Dermis microvascular lymphatic vessel endothelial cell (primary cell): ENCODE data around the gene GPC5. TPM values are rescaled to one million over a fixed set of nuclear protein-coding genes. Genes with fewer than 3 reads are reported as not detected.

Experiments
- DNase-seq, 2 donors: peaks; one replicate each; pipeline versions ENCODE4 v3.0.0 to v3.0.0-alpha.2; 2010; ENCODE audit warnings: low read depth in 2 of 2
- total RNA-seq: library from RNA; depleted of rRNA; stranded (reverse); fragments of >200 nt; gene quantifications from 2 replicates; pipeline ENCODE4 v1.2.1, GENCODE V29; 2014

Gene GPC5
- total RNA-seq, 1 donor from 2014 or later, result 0.51 TPM

DNA sequence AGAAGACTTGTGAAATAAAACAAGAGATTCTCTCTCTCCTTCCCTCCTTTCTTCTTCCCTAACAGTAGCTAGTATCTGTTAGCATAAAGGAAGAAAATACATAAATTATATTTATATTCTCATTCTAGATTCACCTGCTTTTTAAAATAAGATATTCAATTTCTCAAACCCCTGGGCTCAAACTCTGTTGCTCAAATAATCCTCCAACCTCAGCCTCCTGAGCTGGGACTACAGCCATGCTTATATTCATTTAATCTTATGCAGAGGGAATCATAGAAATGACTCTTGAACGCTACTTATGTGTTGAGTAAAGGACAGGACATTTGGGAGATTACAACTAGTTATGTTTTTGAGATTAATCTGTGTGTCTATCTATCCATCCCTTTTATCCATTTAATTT is 56.2 kb downstream of the GPC5 start:
- DNase-seq, result no peak

DNA sequence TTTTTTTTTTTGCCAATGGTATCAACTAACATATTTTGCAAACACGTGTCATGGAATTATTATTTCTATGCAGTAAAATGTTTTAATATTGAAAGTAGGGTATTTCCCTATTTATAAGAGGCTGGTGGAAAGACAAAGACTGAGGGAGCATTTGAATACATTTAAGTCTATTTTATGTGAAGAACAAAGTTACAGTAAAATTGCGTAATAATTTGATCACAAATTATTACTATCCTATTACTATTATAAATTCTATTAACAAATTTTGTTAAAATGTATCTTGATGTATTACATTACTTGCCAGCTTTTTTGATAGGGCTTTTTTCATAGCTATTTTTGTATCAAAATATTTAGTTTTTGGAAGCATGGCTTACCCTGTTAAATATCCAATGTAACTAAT is 58.4 kb downstream of the GPC5 start:
- no peak for DNase-seq

DNA sequence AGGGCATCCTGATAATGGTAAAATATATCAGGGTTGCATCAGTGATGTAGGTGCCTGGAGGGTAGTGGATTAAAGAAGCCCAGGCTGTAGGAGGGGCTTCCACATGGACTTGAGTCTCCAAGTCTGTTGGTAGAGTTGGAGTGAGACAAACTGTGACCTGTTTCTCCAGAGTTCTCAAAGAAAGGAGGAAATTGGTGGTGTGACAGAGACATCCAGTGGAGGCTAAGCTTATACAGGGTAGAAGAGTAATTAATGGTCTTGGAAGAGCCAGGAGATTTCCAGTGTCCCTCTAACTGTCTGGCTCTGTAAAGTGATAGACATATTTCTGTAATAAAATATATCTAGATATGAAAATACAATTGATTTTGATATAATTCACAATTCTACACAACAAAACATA is 61.1 kb downstream of the GPC5 start:
- no peak for DNase-seq

DNA sequence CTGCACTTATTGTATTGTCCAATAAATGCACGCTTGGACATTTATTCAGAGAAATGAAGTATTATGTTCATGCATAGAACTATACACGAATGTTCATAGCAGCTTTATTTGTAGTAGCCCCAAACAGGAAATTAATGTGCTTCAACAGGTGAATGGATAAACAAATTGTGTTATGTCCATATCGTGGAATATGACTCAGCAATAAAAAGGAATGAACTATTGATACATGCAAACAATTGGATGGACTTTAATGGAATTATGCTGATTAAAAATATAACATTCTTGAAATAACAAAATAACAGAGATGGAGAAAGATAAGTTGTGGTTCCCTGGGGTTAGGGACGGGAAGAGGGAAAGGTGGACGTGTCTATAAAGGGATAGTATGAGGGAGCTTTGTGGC is 65.9 kb downstream of the GPC5 start:
- no peak for DNase-seq

GRCh38 chr13:91467236-91467635 is 68.8 kb downstream of the GPC5 start:
- no peak for DNase-seq

DNA sequence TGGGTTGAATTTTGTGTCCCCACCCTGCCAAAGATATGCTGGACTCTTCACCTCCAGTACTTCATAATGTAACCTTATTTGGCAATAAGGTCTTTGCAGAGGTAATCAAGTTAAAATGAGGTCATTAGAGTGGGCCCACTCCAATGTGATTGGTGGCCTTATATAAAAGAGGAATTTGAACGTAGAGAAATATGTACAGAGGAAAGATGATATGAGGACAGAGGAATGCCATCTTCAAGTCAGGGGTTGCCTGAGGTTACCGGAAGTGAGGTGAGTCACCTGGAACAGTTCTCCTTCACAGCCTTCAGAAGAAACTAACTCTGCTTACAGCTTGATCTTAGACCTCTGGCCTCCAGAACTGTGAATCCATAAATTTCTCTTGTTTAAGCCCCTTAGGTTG is 69.9 kb downstream of the GPC5 start:
- no peak for DNase-seq

DNA sequence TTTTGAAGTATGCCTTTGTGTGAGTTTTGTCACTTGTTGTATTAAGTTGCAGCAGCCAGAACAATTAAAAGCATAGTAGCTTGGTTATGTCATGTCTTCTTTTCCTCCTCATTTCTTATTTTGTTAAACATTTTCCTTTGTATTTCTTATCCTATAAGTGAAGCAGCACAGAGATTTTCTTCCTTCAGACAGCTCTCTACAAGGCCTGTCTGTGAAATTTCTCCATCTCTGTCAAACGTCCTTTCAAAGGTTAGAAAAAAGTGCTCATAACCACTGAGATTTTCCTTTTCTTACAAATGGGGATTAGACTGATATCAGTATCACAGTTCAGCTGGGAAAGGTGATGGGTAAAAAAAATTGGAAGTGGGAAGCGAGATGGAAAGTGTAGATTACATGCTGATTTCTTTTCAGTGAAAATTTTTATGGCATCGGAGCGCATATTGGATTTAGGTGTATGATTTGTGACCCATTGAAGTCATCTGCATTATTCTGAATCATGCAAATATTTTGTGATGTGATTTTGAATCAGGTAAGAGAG is 71.7 kb downstream of the GPC5 start:
- DNase-seq, result no peak

- no peak for DNase-seq
Observed at GRCh38 chr13:91470681-91471080, 72.3 kb downstream of the GPC5 start.

DNA sequence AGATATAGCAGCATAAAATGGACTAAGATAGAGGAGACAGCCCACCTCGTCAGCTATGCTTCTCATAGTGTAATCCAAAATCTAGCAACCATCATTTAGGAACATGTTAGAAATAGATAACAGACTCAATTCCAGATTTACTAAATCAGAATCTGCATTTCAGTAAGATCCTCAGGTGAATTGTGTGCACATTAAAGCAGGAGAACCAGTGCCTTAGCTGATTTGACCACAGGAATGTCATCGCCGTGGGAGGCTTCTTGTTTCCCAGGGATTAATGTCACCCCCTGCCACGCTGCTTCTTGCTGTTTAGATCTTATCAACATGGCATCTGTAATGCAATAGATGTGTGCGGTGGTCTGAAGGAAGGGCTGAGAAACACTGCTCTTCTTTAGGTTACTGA is 84.0 kb downstream of the GPC5 start:
- no peak for DNase-seq

DNA sequence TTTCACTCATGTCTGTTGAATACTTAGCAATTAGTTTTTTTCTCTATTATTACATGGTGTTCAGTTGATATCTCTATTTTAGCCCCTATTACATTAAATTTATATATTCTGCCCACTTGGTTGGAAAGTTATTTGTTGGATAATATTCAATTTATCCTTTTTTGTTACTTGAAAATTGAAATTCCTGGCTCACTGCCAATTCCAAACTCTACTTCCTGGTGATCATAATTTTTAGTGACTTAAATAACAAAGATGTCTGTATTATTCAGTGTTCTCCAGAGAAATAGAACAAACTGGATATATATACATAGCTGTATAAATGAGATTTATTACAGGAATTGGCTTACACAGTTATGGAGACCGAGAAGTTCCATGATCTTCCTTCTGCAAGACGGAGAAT is 93.6 kb downstream of the GPC5 start:
- DNase-seq, result no peak

GRCh38 chr13:91493442-91493841 is 95.0 kb downstream of the GPC5 start:
- no peak for DNase-seq

DNA sequence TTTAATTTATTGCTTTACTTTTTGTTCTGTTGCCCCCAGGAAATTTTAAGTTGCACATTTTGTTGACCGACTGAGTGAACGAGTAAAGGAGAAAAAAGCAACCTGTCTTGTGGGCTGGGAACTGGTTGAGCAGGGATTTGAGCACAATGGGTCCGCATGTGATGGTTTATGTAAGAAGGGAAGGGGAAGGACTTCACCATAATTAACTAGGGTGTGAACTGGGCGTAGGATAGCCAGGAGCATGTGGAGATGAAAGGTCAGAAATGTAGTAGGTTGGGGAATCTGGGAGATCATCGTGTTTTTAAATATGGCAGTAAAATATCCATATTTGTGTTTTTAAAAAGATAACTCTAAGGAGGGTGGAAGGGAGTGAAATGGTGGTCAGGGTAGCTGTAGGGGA is 99.9 kb downstream of the GPC5 start:
- DNase-seq, result no peak

DNA sequence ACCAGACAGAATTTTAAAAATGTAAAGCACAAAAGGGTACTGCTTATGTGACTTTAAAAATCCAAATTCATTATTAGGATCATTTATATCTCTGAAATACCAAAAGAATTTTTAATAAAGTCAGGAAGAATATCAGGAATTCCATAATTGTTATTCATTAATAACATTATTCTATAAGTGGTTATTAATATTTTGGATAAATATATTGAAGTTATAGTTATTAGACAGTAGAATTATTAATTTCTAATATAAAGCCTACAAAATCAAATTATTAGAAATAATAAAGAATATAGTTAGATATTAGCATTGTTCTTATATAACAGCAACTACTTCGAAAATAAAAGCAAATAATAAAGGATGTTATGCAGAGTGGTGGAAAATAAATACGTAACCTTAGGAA is 105.8 kb downstream of the GPC5 start:
- DNase-seq, result no peak

GRCh38 chr13:91506759-91507158 is 108.3 kb downstream of the GPC5 start:
- no peak for DNase-seq

DNA sequence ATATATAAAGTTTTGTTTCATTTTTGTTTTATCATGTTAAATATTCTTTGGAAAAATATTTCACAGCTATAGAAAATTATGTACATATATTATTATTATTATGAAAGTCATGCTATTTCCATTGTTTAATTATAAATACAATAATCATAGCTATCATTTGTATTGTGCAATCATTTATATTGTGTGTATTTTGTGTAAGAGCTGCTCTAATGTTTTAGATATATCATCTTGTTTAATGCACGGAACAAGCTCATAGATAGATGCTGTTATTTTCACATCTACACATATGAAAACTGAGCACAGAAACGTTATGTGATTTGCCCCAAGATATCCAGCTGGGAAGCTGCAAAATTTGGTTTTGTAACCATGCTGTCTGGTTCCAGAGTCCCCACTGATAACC is 111.6 kb downstream of the GPC5 start:
- DNase-seq, result no peak

DNA sequence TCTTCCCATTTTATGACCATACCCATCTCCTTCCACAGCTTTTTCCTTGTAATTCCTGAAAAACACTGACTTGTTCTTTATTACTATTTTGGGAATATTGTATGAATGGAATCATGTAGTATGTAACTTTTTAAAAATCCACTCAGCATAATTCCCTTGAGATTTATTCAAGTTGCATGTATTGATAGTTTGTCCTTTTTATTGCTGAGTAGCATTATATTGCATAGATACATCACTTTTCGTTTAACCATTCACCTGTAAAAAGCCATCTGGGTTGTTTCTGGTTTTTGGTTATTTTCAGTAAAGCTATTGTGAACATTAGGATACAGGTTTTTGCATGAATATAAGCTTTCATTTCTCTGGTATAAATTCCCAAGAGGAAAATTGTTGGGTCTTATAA is 115.4 kb downstream of the GPC5 start:
- DNase-seq, result no peak

DNA sequence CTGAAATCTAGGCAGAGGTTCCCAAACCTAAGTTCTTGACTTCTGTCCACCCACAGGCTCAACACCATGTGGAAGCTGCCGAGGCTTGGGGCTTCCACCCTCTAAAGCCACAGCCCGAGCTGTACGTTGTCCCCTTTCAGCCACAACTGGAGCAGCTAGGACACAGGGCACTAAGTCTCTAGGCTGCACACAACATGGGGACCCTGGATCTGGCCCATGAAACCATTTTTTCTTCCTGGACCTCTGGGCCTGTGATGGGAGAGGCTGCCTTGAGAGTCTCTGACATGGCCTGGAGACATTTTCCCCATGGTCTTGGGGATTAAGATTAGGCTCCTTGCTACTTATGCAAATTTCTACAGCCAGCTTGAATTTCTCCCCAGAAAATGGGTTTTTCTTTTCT is 118.4 kb downstream of the GPC5 start:
- no peak for DNase-seq

GRCh38 chr13:91520952-91521351 is 122.5 kb downstream of the GPC5 start:
- DNase-seq, result no peak

- no peak for DNase-seq
Observed at GRCh38 chr13:91523116-91523515, 124.7 kb downstream of the GPC5 start.

- no peak for DNase-seq
Observed at GRCh38 chr13:91526543-91527033, 128.2 kb downstream of the GPC5 start.

DNA sequence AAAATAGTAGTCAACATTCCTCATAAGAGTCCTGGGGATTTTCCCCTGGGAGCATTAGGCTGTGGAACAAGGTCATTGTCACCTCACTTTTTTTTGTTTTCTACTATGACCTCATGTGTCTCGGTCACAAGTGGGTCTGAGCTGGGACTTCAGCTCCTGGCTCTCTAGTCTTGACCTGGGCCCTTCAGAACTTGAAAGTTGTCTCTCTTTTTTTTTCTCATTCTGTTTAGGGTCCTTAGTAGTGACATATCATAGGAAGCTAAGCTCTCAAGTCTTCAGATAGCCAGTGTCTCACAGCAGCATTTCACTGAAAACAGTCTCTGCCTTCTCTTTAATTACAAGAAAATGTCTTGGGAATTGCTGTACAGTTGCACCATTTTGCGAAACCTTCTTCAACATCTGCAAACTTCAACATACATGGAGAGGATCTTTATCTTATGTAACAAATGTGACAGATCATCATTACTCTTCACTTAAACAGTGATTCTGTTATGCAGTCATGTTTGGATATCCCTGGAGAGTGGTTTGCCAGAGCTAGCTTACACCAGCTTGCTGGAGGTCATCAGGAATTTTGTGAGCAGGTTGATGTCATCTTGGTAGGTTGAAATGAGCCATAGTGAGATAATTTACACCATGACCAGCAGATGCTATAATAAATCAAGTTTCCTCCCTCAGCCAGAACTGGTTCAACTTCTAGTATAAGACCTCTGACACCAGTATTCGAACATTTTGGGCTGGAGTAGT is 131.5 kb downstream of the GPC5 start:
- DNase-seq, result no peak

DNA sequence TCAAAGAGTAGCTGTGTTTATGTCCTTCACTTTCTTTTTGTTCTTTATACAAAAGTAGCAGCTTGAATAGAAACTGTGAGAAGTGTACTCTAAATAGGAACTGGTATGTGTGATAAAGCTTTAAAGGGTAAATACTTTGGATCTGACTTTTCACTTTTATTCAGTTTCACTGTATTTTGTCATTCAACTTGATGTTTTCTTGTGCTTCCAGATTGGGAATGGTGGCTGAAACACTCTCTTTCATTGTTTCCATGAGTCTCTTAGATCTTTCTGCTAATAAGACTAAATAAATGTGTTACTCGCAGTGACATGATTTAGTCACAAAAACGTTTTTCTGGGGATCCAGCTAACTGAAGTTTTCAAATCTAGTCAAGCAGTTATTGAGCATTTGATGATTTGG is 133.2 kb downstream of the GPC5 start:
- no peak for DNase-seq

DNA sequence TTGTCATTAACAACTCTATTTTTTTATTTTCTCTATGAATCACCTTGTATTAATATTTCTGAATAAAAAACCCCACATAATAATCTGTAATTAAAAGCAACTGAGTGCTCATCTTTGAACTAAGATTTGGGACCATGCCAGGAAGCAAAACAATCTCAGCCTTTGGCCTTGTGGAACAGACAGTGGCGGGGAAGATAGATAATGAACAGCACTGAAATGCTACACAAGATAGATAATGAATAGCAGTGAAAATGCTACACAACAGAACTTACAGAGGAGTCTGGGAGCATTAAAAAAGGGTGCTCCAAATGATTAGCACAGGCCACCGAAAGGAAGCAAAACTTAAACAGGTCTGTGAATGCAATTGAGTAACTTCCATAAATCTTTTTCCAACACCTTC is 134.9 kb downstream of the GPC5 start:
- DNase-seq, result no peak

DNA sequence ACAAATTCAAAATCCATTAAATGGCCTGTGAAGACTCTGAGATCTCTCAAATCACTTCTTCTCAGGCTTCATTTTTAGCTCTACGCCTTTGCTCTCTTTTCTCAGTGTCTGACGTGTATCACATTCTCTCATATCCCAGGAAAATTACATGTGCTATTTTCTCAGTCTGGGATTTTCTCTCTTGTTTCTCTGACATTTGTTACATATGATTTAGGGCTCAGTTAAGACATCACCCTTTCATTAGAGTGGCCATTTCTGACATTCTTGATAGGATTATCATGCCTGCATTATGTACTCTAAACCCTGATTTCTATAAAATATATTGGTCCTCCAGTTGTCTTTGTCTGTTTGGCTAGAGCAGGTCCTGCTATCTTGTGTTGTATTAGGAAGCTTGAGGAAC is 136.6 kb downstream of the GPC5 start:
- DNase-seq, result no peak
